Osteocyte (in vitro differentiated cells): ENCODE data around the gene ZNF208. TPM values are rescaled to one million over a fixed set of nuclear protein-coding genes. Genes with fewer than 3 reads are reported as not detected.
"Not testable (repeated sequence)": the region's sequence is repeated elsewhere in the genome, so short reads cannot be mapped to it uniquely, and the experiment has no call there.

ENCODE experiments used
- DNase-seq: peaks from one replicate; pipeline ENCODE4 v3.0.0; 2021; ENCODE audit warnings: mixed read lengths; ENCODE audit not compliant: unreplicated experiment; ENCODE audit errors: extremely low spot score
- H3K27ac Mint-ChIP-seq: one replicate; pipeline ENCODE4 v1.8.0; 2021; ENCODE audit warnings: mild to moderate bottlenecking, mixed read lengths; ENCODE audit not compliant: unreplicated experiment
- H3K27me3 Mint-ChIP-seq: one replicate; pipeline ENCODE4 v1.8.0; 2021; ENCODE audit warnings: mixed read lengths; ENCODE audit not compliant: unreplicated experiment
- H3K36me3 Mint-ChIP-seq: one replicate; pipeline ENCODE4 v1.8.0; 2021; ENCODE audit warnings: mixed read lengths; ENCODE audit not compliant: unreplicated experiment
- H3K4me1 Mint-ChIP-seq: one replicate; pipeline ENCODE4 v1.8.0; 2021; ENCODE audit warnings: mixed read lengths; ENCODE audit not compliant: unreplicated experiment
- H3K4me3 Mint-ChIP-seq: one replicate; pipeline ENCODE4 v1.8.0; 2021; ENCODE audit warnings: mild to moderate bottlenecking, moderate library complexity, mixed read lengths; ENCODE audit not compliant: unreplicated experiment
- H3K9me3 Mint-ChIP-seq: one replicate; pipeline ENCODE4 v1.8.0; 2021; ENCODE audit warnings: mixed read lengths; ENCODE audit not compliant: unreplicated experiment
- CTCF ChIP-seq: fragments of 200-600 bp; sonication (generic); IDR thresholded peaks from 2 replicates; pipeline ENCODE4 v1.5.0; 2021; ENCODE audit warnings: antibody characterized with exemption, mild to moderate bottlenecking, moderate library complexity
- total RNA-seq: library from RNA; stranded (reverse); gene quantifications from 2 replicates; pipeline ENCODE4 v1.2.1, GENCODE V29; 2021

ZNF208 gene
- total RNA-seq, 1 donor from 2014 or later: not detected

- Mint-ChIP-seq H3K4me1 (no peaks in the 10 kb centered on the region), H3K9me3 (peaks cover 57% of the 10 kb centered on the region), H3K27me3 (no peaks in the 10 kb centered on the region), H3K4me3 (no peak overlapping the region), H3K27ac (no peak overlapping the region), H3K36me3 (no peaks in the 10 kb centered on the region)
- no peak for DNase-seq
- TF ChIP-seq CTCF: no peak
Measured at GRCh38 chr19:21891086-21891485, 119.7 kb downstream of the ZNF208 start.

- TF ChIP-seq CTCF: peak; percentile 23
- not testable (repeated sequence) for H3K27ac Mint-ChIP-seq, DNase-seq, H3K27me3 Mint-ChIP-seq, H3K4me1 Mint-ChIP-seq, H3K36me3 Mint-ChIP-seq, H3K4me3 Mint-ChIP-seq
- peaks cover 54% of the 10 kb centered on the region for H3K9me3 Mint-ChIP-seq
Measured at GRCh38 chr19:21890017-21890416, 120.7 kb downstream of the ZNF208 start.

GRCh38 chr19:21885516-21885915, 125.2 kb downstream of the ZNF208 start:
- H3K27ac Mint-ChIP-seq, H3K4me3 Mint-ChIP-seq, H3K27me3 Mint-ChIP-seq, H3K4me1 Mint-ChIP-seq, DNase-seq, H3K36me3 Mint-ChIP-seq: not testable (repeated sequence)
- H3K9me3 Mint-ChIP-seq: peaks cover 65% of the 10 kb centered on the region

GRCh38 chr19:21884786-21885185, 126.0 kb downstream of the ZNF208 start:
- H3K4me1 Mint-ChIP-seq, H3K27ac Mint-ChIP-seq, DNase-seq, H3K4me3 Mint-ChIP-seq, H3K27me3 Mint-ChIP-seq, H3K36me3 Mint-ChIP-seq: not testable (repeated sequence)
- H3K9me3 Mint-ChIP-seq: peaks cover 66% of the 10 kb centered on the region

- no peaks in the 10 kb centered on the region for H3K27me3 Mint-ChIP-seq
- H3K4me3 Mint-ChIP-seq: no peak overlapping the region
- DNase-seq: no peak
- TF ChIP-seq CTCF: no peak
- H3K27ac Mint-ChIP-seq: no peak overlapping the region
- H3K36me3 Mint-ChIP-seq: no peaks in the 10 kb centered on the region
- no peaks in the 10 kb centered on the region for H3K4me1 Mint-ChIP-seq
- peaks cover 66% of the 10 kb centered on the region for H3K9me3 Mint-ChIP-seq
Measured at GRCh38 chr19:21883516-21883915, 127.2 kb downstream of the ZNF208 start.

Other genes with a start within 250 kb of the ZNF208 start
- gene ZNF100, start 243.4 kb downstream of the ZNF208 start, total RNA-seq: 6.3 and 8.8 TPM in 2 replicates
- 16.0 and 17.7 TPM in 2 replicates for gene ZNF43, start 174.8 kb downstream of the ZNF208 start, total RNA-seq
- not detected in 2 replicates for gene ZNF257, start 41.5 kb upstream of the ZNF208 start, total RNA-seq
- gene ZNF676, start 186.0 kb upstream of the ZNF208 start, total RNA-seq: not detected in 2 replicates